HG03571 (cell line): ENCODE results near the gene SYDE1.

Source experiments
- ATAC-seq: cut with Tn5 transposase; IDR thresholded peaks from one replicate; pipeline ENCODE4 v1.9.1; 2021; ENCODE audit not compliant: unreplicated experiment

Gene SYDE1

DNA sequence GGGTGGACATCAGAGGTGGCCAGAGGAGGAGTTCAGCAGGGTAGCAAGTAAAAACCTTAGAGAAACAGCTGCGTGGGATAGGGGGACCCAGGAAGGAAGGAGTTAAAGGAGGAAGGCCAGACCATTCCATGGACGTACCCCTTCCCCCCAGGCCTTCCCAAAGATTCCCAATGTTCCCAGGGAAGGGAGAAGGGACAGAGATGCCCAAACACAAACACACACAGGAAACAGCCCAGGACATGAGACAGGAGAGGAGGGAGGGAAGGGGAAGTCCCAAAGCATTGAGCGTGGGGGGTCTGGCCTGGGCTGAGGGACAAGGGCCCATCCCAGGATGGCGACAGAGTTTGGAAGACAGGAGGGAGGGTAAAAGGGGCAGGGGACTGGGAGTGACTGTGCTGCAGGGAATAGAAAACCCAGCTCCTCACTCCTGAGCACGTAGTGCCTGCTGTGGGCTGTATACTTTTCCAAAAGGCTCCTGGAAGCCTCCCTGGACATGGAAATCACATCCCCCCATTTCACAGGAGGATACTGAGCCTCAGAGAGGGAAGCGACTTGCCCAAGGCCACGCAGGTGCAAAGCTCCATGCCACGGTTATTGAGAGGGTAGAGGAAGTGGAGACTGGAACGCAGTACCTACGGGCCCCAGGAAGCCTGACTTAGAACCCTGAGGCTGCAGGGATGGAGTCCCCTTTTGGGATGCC, 1.1 kb downstream of the SYDE1 start:
- no peak for ATAC-seq

DNA sequence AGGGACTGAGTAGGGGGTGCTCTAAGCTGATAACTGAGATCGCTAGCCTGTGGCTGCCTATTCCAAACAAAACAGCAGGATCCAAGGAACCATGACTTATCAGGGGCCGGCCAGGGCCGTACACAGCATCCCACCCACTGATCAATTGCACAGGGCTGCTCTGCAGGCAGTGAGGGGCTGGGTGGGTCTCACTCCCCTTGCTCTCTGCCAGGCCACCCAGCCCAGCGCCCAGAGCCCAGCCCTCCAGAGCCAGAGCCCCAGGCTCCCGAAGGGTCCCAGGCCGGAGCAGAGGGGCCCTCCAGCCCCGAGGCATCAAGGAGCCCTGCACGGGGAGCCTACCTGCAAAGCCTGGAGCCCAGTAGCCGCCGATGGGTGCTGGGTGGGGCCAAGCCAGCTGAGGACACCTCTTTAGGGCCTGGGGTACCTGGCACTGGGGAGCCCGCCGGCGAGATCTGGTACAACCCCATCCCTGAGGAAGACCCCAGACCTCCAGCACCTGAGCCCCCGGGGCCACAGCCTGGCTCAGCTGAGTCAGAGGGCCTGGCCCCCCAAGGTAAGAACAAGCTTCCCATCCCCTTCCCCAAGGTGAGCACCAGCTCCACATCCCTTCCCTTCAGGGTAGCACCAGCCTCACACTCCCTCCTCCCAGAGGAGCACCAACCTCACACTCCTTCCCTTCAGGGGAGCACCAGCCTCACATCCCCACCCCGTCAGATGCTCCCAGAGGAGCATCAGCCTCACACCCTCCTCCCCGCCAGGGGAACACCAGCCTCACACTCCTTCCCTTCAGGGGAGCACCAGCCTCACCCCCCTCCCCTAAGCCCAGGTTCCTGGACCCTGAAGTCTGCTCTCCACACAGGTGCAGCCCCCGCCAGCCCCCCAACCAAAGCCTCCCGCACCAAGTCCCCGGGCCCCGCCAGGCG, 1.9 kb downstream of the SYDE1 start:
- no peak for ATAC-seq

DNA sequence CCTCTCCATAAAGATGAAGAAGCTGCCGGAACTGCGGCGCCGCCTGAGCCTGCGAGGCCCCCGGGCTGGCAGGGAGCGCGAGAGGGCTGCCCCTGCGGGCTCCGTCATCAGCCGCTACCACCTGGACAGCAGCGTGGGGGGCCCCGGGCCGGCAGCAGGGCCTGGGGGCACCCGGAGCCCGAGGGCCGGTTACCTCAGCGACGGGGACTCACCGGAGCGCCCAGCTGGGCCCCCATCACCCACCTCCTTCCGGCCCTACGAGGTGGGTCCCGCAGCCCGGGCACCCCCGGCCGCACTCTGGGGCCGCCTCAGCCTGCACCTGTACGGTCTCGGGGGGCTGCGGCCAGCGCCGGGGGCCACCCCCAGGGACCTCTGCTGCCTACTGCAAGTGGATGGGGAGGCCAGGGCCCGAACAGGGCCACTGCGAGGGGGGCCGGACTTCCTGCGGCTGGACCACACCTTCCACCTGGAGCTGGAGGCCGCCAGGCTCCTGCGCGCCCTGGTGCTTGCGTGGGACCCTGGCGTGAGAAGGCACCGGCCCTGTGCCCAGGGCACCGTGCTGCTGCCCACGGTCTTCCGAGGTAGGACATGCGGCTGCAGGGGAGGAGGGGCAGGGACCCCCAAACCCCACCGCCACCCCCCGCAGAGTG, 2.7 kb downstream of the SYDE1 start:
- ATAC-seq = no peak

DNA sequence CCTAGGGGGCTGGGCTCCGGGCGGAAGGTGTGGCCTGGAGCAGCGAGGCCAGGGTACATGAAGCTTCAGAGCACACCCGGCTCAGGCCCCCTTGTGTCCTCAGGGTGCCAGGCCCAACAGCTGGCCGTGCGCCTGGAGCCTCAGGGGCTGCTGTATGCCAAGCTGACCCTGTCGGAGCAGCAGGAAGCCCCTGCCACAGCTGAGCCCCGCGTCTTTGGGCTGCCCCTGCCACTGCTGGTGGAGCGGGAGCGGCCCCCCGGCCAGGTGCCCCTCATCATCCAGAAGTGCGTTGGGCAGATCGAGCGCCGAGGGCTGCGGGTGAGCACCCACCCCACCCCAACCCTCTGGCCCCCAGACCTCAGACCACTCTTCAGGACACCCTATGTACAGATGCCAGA, 3.2 kb downstream of the SYDE1 start:
- ATAC-seq = no peak

DNA sequence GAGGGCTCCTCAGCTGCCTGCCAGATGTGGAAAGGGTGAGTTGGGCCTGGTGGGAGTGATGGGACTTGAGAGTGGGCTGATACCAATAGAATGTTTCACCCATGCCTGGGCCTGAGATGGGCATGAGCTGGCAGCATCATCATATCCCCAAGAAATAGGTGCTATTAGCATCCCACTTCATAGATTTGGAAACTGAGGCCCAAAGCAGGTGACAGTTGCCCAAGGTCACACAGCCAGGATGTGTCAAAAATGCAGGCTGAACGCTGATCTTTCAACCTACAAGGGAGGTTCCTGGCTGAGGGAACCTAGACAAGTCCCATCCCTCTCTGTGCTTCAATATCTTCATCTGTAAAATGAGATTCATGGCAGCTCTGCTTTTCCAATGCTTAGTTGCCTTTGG, 4.6 kb downstream of the SYDE1 start:
- no peak for ATAC-seq

DNA sequence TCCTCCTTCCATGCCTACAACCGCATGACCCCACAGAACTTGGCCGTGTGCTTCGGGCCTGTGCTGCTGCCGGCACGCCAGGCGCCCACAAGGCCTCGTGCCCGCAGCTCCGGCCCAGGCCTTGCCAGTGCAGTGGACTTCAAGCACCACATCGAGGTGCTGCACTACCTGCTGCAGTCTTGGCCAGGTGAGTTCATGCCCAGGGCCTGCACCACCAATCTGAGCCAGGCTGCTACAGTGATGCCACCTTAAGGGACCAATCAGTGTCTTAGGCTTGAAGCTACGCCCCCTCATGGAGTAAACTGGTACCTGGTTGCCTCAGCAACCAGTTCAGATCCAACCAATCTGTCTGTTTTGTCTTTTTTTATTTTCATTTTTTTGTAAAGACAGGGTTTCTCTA, 5.2 kb downstream of the SYDE1 start:
- no peak for ATAC-seq

DNA sequence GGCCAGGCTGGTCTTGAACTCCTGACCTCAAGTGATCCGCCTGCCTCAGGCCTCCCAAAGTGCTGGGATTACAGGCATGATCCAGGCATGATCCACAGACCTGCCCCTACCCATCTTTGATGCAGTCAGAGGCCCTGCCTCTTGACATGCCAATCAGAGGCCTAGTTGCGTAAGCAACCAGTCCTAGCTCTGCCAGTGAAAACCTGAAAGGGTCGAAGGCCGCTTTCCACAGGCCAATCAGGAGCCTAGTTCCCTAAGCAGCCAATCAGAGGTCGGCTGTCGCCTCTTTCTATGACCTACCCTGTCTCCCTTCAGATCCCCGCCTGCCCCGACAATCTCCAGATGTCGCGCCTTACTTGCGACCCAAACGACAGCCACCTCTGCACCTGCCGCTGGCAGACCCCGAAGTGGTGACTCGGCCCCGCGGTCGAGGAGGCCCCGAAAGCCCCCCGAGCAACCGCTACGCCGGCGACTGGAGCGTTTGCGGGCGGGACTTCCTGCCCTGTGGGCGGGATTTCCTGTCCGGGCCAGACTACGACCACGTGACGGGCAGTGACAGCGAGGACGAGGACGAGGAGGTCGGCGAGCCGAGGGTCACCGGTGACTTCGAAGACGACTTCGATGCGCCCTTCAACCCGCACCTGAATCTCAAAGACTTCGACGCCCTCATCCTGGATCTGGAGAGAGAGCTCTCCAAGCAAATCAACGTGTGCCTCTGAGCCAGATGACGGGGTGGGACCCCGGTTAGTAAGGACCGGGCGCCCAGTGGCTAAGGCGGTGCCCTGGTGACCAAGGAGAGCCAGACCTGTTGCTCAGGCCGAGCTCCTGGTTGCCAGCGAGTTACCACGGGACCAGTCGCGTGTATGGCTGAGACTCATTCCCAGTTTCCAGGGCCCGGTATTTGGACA, 6.3 kb downstream of the SYDE1 start:
- ATAC-seq = no peak

DNA sequence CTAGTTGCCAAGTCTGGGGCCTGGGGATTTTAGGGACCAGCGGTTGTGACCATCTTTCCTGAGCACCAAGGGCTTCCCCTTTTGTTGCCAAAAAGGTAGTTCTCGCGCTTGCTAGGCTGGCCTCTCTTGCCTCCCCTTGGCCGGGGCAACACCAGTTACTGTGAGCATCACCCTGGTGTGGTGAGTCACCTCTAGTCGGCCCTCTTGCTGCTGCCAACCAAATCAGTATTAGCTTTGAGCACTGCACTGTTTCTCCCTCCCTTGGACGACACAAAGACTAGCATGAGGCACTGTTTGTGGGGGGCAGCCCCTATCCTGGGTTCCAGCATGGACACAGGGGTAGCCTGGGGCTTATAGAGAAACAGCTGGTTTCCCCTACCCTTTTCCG, 6.9 kb downstream of the SYDE1 start:
- no peak for ATAC-seq

DNA sequence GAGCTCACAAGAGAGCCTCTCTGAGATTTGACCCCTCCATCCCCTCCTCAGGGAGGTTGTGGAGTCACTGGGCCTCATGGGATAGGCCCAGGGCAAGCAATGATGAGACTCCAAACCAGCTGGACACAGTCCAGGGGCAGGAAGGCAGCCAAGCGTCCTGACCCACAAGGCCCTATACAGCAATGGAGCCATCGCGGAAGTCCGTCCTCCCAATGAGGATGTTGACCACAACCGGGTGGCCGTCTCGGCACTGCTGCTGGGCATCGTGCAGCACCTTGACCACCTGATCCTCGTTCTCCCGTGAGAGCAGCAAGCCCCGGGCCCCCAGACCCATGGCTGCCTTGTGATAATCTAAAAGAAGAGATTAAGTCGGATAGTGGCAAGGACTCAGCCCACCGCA, 7.9 kb downstream of the SYDE1 start:
- ATAC-seq = no peak

DNA sequence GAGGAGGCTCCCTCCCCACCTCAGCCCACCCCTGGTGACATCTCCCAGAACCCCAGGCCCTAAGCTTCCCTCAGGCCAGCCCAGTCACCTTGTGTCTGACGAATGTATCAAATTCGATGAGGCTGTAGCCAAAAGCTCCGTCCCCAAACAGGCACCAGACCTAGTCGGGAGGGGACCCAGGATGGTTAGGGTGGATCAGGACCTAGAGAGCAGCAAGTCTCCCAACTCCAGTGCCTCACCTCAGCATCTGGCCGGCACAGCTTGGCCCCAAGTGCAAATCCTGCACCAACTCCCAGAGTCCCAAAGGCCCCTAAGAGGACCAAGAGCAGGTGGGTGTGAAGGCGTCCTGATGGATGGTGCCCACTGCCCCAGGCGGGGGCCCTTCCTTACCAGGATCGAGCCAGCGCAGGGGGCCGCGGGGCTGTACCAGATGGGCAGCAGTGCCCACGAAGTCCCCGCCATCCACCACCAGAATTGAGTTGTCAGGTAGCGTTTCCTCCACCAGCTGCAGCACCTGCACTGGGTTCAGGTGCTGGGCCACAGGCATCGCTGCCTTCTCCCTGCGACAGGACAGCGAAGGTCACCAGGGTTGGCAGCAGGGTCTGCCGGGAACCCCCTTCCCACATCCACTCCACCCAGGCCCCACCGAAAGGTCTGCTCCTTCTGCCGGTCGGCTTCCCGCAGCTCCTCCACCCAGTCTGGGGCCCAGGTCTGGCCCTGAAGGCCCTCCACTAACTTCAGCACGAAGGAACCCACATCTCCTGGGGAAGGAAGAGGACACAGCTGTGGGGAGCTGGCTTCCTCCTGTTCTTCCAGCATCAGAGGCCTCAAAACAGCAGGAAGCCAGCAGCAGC, 8.8 kb downstream of the SYDE1 start:
- ATAC-seq = no peak

DNA sequence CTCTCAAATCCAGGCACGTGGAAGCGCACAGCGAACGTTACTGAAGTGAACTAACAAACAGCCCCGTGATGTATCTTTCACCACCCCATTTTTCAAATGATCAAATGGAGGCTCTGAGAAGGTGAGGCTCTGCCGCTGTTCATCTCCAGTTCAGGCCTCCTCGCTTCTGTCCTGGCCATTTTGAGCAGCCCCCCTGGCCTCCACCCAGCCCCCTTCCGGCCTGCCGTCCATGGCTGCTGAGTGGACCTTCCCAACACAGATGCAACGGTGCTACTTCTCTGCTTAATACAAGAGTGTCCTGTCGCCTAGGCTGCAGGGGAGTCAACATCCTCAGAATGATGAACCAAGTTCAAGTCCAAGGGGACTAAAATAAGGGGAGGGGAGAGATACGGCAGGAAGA, 9.7 kb downstream of the SYDE1 start:
- ATAC-seq = no peak

DNA sequence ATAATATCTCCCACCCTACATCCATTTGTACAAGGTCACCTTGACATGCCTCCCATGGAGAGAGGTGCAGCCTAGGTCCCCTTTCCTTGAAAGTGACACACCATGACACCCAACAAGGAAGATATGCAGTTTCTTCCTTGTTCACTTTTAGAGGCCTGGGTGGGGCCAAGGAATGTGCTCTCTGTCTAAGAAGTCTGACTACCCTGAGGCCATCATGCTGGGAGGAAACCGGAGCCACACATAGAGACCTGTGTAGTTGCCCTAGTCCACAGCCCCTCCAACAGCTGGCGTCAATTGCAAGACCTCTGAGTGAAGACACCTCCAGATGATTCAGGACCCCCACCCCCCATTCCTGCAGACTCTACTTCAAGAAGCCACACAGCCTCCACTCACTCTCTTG, 11.0 kb downstream of the SYDE1 start:
- no peak for ATAC-seq

DNA sequence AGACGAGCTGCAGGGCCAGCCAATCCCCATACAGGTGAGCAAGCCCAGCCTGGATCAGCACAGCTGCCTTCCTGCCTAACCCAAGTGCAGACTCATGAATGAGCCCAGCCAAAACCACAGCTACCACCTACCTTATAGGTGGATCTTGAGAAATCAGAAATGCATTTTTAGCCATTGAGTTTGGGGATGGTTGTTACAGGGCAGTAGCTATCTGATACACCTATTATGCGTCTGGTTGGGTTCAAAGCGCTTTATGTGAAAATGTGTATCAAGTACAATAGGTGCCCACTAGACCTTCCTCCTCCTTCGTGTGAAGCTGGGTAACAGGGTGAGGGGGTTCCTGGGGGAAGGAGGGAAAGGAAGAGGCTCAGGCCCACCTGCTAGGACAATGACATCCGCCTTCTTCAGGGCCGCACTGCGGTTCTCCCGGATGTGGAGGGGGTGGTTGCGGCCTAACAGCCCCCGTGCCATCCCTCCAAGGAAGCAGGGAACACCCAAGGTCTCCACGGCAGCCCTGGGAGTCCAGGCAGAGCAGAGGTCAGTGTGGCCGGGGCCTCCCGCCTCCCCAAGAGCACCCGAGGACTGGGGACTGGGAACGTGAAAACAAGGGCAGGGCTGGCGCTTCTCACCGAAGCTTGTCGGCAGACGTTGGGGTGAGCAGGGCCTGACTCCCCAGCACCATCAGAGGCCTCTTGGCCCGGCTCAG, 11.7 kb downstream of the SYDE1 start:
- ATAC-seq = no peak

DNA sequence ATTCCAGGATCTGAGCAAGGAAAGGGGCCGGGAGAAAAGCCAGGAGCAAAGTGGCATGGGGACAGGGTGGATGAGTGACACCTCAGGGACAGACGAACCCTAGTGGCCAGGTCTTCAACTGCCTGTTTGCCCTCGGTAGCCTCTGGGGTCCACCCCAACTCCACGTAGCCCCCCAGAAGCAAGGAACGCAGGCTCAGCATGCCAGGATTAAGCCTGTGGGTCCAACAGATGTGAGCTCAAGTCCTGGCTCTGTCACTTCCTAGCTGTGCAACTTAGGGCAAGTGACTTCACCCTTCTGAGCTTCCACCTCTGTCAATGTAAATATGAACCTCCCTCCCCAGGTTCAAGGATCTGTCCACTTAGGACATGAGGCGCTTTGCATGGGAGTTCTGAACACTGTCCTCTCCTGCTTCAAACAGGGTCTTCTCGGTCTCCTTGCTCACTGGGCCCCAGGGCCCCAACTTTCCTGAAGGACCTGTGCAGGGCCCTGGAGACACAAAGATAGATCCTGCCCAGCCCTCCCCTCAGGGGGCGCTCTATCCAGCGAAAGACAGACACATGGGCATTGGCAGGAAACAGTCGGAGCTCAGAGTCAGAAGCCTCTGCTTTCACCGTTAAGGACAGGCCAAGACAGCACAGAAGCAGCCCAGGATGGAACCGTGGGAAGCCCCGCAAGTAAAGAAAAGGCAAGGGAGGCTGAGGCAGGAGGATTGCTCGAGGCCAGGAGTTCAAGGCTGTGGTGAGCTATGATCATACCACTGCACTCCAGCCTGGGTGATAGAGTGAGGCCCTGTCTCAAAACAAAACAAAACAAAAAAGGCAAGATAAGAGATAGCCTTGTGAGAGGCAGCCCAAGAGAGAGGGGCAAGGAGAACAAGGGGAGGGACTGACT, 13.2 kb downstream of the SYDE1 start:
- no peak for ATAC-seq

DNA sequence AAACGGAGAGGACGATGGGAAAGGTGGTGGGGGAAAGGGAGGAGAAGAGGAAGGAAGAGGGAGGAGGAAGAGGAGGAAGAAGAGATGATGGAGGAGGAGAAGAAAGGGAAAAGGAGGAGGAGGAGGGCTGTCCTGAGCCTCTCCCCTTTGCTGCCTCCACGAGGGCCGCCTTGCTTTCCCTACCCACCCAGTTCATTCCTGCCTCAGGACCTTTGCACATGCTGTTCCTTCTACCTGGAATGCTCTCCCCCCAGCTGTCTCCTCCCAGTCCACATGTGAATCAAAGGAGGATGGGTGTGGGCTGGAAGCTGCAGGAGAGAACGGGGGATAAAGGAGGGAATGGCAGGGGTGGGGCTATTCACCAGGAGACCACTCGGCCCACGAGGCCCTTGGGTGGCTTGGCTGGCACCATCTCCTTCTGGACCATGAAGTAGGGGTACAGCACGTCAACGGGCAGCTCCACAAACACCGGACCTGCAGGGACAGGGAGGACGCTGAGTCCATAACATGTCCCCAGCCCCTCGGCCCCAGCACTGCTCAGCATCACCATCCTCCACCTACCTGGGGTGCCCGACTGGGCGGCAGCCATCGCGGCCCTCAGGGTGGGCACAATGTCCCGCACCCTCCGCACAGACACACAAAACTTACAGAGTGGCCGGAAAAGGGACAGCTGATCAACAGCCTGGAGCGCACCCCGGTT, 15.3 kb downstream of the SYDE1 start:
- ATAC-seq = no peak

DNA sequence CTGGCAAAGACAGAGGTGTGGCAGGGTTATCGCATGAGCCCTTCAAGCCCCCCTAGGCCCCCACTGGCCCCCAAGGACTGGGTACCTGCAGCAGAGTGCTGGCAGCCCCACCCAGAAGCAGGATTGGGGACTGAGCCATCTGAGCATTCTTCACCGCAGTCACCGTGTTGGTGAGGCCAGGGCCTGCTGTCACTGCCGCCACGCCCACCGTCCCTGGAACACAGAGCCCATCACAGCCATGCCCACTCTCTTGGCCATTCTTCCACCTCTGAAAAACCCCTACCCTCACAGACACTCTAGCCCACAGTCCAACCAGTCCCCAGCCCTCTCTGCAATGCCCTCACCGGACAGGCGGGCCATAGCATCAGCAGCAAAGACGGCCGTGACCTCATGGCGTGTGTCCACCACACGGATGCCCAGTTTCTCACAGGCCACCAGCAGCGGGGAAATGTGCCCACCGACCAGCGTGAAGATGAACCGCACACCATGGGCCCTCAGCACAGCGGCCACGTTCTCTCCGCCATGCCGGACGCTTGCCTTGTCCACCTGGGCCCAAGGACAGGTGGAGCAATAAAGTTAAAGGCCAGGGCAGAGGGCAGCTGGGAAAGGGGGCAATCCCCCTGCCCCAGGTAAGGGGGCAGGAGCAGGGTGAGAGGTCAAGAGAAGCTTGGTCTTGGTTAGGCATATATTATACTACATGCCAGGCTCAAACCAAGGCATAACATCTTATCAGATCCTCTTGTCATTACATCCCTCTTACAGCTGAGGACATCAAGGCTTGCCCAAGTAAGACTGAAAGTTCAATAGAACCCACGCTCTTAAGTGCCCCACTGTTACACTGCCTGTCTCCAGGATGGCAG, 16.1 kb downstream of the SYDE1 start:
- no peak for ATAC-seq

DNA sequence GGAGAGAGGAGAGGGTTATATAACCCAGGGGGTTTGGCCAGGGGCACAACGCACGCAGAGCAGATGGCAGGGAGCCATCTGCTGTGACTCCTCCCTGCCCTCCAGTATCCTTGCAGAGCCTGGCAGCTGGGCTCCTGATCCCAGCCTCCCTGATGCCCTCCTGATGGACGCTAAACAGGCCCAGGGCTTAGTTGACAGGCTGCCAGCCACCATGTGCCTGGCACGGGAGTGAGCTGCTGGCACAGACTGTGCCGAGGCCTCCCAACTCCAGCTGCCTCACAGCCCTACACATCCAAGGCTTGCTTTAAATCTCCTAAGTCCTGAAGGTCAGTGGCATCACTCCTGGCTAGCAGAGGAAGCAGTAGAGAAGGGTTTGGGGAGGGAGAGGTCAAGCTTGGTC, 16.7 kb downstream of the SYDE1 start:
- no peak for ATAC-seq
